ENCODE results near the gene SACS. TPM values are rescaled to one million over a fixed set of nuclear protein-coding genes. Genes with fewer than 3 reads are reported as not detected.

Gene SACS
- total and polyA plus RNA-seq, 2 of the 8 experiments (the other 6 are each of a cell fraction or from before 2014, with no cell fraction given) = 11.0 to 54.2 TPM

- DNase-seq (ENCODE audit: low read depth in 1 of 2, low spot score in 2 of 2) (no peak), FAIRE-seq (no peak)
- Histone ChIP-seq H3K27ac (ENCODE audit: low read depth, low read length) (no peak overlapping the region), H2BK5ac (ENCODE audit: low read depth, low read length) (no peak overlapping the region), H3K4me3 (ENCODE audit: extremely low read depth in 1 of 4, insufficient read depth in 2 of 4, low read depth in 3 of 4, low read length in 4 of 4) (no peak overlapping the region), H2BK12ac (ENCODE audit: low read depth, low read length) (no peak overlapping the region), H3K18ac (ENCODE audit: extremely low read depth, low read length) (no peak overlapping the region), H3K4me1 (replicated peaks in 1 of 4; ENCODE audit: control insufficient read depth in 3 of 4, insufficient read depth in 4 of 4, low read length in 3 of 4) (no peaks in the 10 kb centered on the region), H4K5ac (ENCODE audit: insufficient read length, low read depth, low read length) (no peak overlapping the region), H3K79me1 (ENCODE audit: low read depth, low read length) (no peaks in the 10 kb centered on the region), H4K8ac (ENCODE audit: extremely low read depth, insufficient read depth, low read length) (no peak overlapping the region), H2BK20ac (ENCODE audit: low read length) (no peak overlapping the region; the same call in 1 of the 2 replicates), H3K56ac (replicated peaks; ENCODE audit: insufficient read length, low read depth, low read length) (no peak overlapping the region), H2AK5ac (ENCODE audit: low read depth, low read length) (no peak overlapping the region), H3K27me3 (replicated peaks in 1 of 4; ENCODE audit: control insufficient read depth in 3 of 4, extremely low read depth in 1 of 4, insufficient read depth in 3 of 4, low read length in 3 of 4) (peaks cover 0 to 6% (median 3%) of the 10 kb centered on the region in 4 experiments; a peak in 4 of 7 replicates), H3K79me2 (ENCODE audit: control insufficient read depth in 1 of 2, insufficient read depth in 2 of 2, low read length in 2 of 2) (no peaks in the 10 kb centered on the region), H3K9ac (replicated peaks in 1 of 4; ENCODE audit: extremely low read depth in 1 of 4, low read depth in 3 of 4, low read length in 3 of 4) (no peak overlapping the region), H3K23ac (ENCODE audit: insufficient read length) (no peak overlapping the region), H3K14ac (ENCODE audit: insufficient read length) (no peak overlapping the region), H3K4me2 (ENCODE audit: insufficient read depth in 1 of 2, low read depth in 2 of 2, low read length in 2 of 2) (no peak overlapping the region), H3K36me3 (ENCODE audit: control insufficient read depth in 2 of 4, insufficient read depth in 4 of 4, low read length in 3 of 4) (no peaks in the 10 kb centered on the region), H3K23me2 (ENCODE audit: low read depth, low read length) (no peaks in the 10 kb centered on the region; the same call in 1 of the 2 replicates), H4K20me1 (replicated peaks in 1 of 2; ENCODE audit: control insufficient read depth in 1 of 2, insufficient read depth in 2 of 2, low read length in 2 of 2) (no peaks in the 10 kb centered on the region), H3K9me3 (ENCODE audit: insufficient read depth in 2 of 2, low read depth in 1 of 2, low read length in 1 of 2) (no peaks in the 10 kb centered on the region), H2BK15ac (ENCODE audit: low read length) (no peak overlapping the region), H3K4ac (replicated peaks; ENCODE audit: insufficient read length, low read depth, low read length) (no peak overlapping the region), H4K91ac (replicated peaks; ENCODE audit: insufficient read length, low read length) (no peak overlapping the region), H2BK120ac (replicated peaks; ENCODE audit: low read depth, low read length) (no peak overlapping the region), H2AFZ (ENCODE audit: low read length) (no peak overlapping the region)
- ChIA-PET CTCF (ENCODE audit: partially characterized antibody) (interaction anchor here (0.6 to 0.7 kb wide), 2 partner anchors 9 to 115 kb away, joined by 3 read pairs; no protein-coding TSS in a partner anchor), POLR2A (ENCODE audit: partially characterized antibody) (no interaction called here)
- no peak for TF ChIP-seq CHD1 (IDR thresholded peaks at IDR 0.05; ENCODE audit: low read depth, low read length)
- TF ChIP-seq TEAD4 (IDR thresholded peaks at IDR 0.05; ENCODE audit: low read depth, low read length) = no peak
- no peak for TF ChIP-seq HDAC2 (IDR thresholded peaks at IDR 0.05; ENCODE audit: borderline replicate concordance in 1 of 2, low read depth in 2 of 2, low read length in 2 of 2)
- TF ChIP-seq EP300 (IDR thresholded peaks at IDR 0.05; ENCODE audit: borderline replicate concordance in 1 of 2, low read depth in 2 of 2, low read length in 2 of 2) = no peak
- no peak for TF ChIP-seq GABPA (IDR thresholded peaks at IDR 0.05; ENCODE audit: borderline replicate concordance, insufficient read depth, low read length)
- TF ChIP-seq KDM5A (IDR thresholded peaks at IDR 0.05; ENCODE audit: low read length) = no peak
- no peak for TF ChIP-seq RNF2 (IDR thresholded peaks at IDR 0.05; ENCODE audit: borderline replicate concordance, low read depth, low read length, missing control alignments, poor library complexity, severe bottlenecking)
- TF ChIP-seq KDM1A (IDR thresholded peaks at IDR 0.05; ENCODE audit: borderline replicate concordance, low read length) = no peak
- no peak for TF ChIP-seq EGR1 (IDR thresholded peaks at IDR 0.05; ENCODE audit: borderline replicate concordance, low read depth, low read length)
- TF ChIP-seq E2F6 (IDR thresholded peaks at IDR 0.05) = no peak
- TF ChIP-seq TAF1 (IDR thresholded peaks at IDR 0.05; ENCODE audit: low read depth, low read length) = no peak
- WGBS, 2 experiments (ENCODE audit: extremely low coverage in 1 of 2, insufficient coverage in 1 of 2, insufficient read length in 1 of 2, insufficient replicate concordance in 2 of 2, low coverage in 1 of 2, low lambda C conversion rate in 2 of 2, missing lambda C conversion rate in 1 of 2) = 82% methylated on average over 5 of the region's 5 CpGs; no CpG with 5 or more reads in 1 of the 2 experiments
These were observed 27.4 kb upstream of the SACS start for GRCh38 chr13:23460921-23461320.

All from H1 (cell line).